ENCODE measurements around the gene MAP4K2. TPM values are rescaled to one million over a fixed set of nuclear protein-coding genes. Genes with fewer than 3 reads are reported as not detected.

Gene MAP4K2
- total RNA-seq, 1 donor from 2014 or later, result 12.7 TPM

GRCh38 chr11:64763526-64764039 lies 39.4 kb downstream of the MAP4K2 start:
- no peaks in the 10 kb centered on the region for H3K9me3 Mint-ChIP-seq (ENCODE audit: low read depth)
- peak overlapping the region; percentile 12 for H3K27ac Mint-ChIP-seq
- DNase-seq (ENCODE audit: low spot score, unreplicated experiment), result no peak
- peaks cover 37% of the 10 kb centered on the region for H3K4me1 Mint-ChIP-seq (ENCODE audit: low read depth)
- H3K4me3 Mint-ChIP-seq (ENCODE audit: low read depth), result no peak overlapping the region
- peaks cover 38% of the 10 kb centered on the region for H3K36me3 Mint-ChIP-seq (ENCODE audit: insufficient read depth)
- no peak for TF ChIP-seq CTCF (IDR thresholded peaks at IDR 0.05; ENCODE audit: unreplicated experiment)
- H3K27me3 Mint-ChIP-seq, result no peaks in the 10 kb centered on the region

GRCh38 chr11:64762674-64763525 lies 40.1 kb downstream of the MAP4K2 start:
- H3K4me1 Mint-ChIP-seq (ENCODE audit: low read depth), result peaks cover 37% of the 10 kb centered on the region
- H3K27me3 Mint-ChIP-seq, result no peaks in the 10 kb centered on the region
- H3K9me3 Mint-ChIP-seq (ENCODE audit: low read depth), result no peaks in the 10 kb centered on the region
- peaks cover 32% of the 10 kb centered on the region for H3K36me3 Mint-ChIP-seq (ENCODE audit: insufficient read depth)
- TF ChIP-seq CTCF (IDR thresholded peaks at IDR 0.05; ENCODE audit: unreplicated experiment), result no peak
- no peak for DNase-seq (ENCODE audit: low spot score, unreplicated experiment)
- peak overlapping the region; percentile 19 for H3K27ac Mint-ChIP-seq
- H3K4me3 Mint-ChIP-seq (ENCODE audit: low read depth), result no peak overlapping the region

- peak overlapping the region; percentile 50 for H3K27ac Mint-ChIP-seq
- peaks cover 25% of the 10 kb centered on the region for H3K36me3 Mint-ChIP-seq (ENCODE audit: insufficient read depth)
- no peak for DNase-seq (ENCODE audit: low spot score, unreplicated experiment)
- no peaks in the 10 kb centered on the region for H3K27me3 Mint-ChIP-seq
- H3K9me3 Mint-ChIP-seq (ENCODE audit: low read depth), result no peaks in the 10 kb centered on the region
- H3K4me3 Mint-ChIP-seq (ENCODE audit: low read depth), result no peak overlapping the region
- peaks cover 37% of the 10 kb centered on the region for H3K4me1 Mint-ChIP-seq (ENCODE audit: low read depth)
- no peak for TF ChIP-seq CTCF (IDR thresholded peaks at IDR 0.05; ENCODE audit: unreplicated experiment)
Observed at GRCh38 chr11:64762277-64762673, 40.7 kb downstream of the MAP4K2 start.

GRCh38 chr11:64760759-64761420 lies 42.1 kb downstream of the MAP4K2 start:
- no peak for TF ChIP-seq CTCF (IDR thresholded peaks at IDR 0.05; ENCODE audit: unreplicated experiment)
- no peak overlapping the region for H3K4me3 Mint-ChIP-seq (ENCODE audit: low read depth)
- H3K4me1 Mint-ChIP-seq (ENCODE audit: low read depth), result peaks cover 37% of the 10 kb centered on the region
- H3K27me3 Mint-ChIP-seq, result no peaks in the 10 kb centered on the region
- H3K27ac Mint-ChIP-seq, result no peak overlapping the region
- peaks cover 23% of the 10 kb centered on the region for H3K36me3 Mint-ChIP-seq (ENCODE audit: insufficient read depth)
- H3K9me3 Mint-ChIP-seq (ENCODE audit: low read depth), result no peaks in the 10 kb centered on the region
- no peak for DNase-seq (ENCODE audit: low spot score, unreplicated experiment)

All from progenitor cell of endocrine pancreas (in vitro differentiated cells).